HG03280 (cell line): Measurements from ENCODE around the gene OR52B2.
"Not testable (repeated sequence)": the region's sequence is repeated elsewhere in the genome, so short reads cannot be mapped to it uniquely, and the experiment has no call there.

Source experiments
- ATAC-seq: cut with Tn5 transposase; IDR thresholded peaks from one replicate; pipeline ENCODE4 v1.9.1; 2021; ENCODE audit warnings: mild to moderate bottlenecking, moderate library complexity; ENCODE audit not compliant: unreplicated experiment

The OR52B2 gene

DNA sequence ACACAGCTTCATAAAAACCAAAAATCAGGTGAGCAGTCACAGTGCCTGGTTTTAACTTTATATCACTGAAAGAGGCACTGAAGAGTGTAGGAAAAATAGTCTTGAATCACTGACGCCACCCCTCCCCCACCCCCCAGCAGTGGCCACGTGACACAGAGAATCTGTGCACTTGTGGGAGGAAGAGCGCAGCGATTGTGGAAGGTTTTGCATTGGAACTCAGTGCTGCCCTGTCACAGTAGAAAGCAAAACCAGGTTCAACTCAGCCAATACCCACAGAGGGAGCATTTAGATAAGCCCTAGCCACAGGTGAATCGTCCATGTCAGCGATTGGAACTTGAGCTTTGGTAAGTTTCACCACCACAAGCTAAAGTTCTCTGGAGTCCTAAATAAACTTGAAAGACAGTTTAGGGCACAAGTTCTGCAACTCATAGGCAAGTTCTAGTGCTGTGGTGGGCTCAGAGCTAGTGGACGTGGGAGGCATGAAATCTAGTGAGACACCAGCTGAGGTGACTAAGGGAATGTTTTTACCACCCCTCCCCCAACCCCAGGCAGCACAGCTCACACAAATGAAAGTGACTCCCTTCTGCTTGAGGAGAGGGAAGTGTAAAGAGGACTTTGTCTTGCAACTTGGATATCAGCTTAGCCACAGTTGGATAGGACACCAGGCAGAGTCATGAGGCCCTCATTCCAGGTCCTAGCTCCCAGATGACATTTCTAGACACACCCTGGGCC is 13.3 kb downstream of the OR52B2 start:
- ATAC-seq = no peak

- ATAC-seq = no peak
These were observed 18.0 kb downstream of the OR52B2 start for GRCh38 chr11:6152126-6152525.

GRCh38 chr11:6151117-6151516 is 19.0 kb downstream of the OR52B2 start:
- ATAC-seq = no peak

GRCh38 chr11:6143737-6144136 is 26.4 kb downstream of the OR52B2 start:
- not testable (repeated sequence) for ATAC-seq

DNA sequence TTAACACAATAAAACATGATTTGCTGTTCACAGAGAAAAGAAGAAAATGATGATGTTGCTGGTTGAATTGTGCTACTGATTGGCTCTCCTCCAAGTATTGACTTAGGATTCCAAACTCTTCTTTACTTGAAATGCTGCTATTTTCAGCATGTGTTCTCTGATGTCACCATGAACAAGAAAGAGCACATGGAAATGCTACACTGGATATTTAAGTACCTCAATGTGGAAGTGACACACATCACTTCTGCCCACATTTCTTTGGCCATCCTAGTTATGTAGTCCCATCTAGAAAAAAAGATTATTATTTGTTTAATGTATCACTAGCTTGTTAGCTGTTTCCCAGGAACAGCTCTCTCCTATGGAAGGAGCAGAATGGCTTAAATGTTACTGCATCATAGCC is 27.2 kb downstream of the OR52B2 start:
- no peak for ATAC-seq

GRCh38 chr11:6135936-6136335 is 34.2 kb downstream of the OR52B2 start:
- not testable (repeated sequence) for ATAC-seq

DNA sequence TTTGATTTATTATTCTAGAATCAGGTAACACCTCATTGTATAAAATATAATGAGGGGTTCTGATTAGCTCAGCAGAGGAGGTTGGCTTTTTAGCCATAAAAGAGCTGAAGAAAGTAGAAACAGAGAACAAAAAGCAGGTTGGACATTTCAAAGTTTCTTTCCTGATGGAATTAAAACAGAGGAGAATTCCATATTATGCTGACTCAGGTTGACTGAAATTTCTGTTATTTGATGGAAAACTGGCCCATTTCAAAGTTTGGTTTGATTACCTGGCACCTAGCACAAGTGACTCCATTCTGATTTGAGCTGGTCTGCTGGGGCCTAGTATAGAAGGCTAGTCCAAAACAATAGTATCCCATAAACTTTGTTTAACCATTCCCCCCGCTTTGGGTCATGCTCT is 37.7 kb downstream of the OR52B2 start:
- ATAC-seq = no peak

DNA sequence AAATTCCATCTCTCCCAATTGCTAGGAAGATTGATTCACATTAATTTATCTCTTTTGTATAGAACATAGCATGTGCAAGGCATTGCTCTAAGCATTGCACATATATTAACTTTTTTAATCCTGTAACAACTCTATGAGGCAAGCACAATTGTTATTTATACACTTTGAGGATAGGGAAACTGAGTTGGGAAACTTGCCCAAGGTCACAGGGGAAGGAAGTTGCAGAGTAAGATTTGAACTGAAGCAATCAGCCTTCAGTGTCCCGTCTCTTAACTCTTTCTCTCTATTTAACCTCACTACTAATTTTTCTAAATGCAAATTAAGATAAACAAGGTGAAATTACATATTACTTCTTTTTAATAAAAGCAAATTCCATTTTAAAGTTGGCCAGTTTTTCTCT is 40.5 kb downstream of the OR52B2 start:
- ATAC-seq = no peak

GRCh38 chr11:6129011-6129410 is 41.1 kb downstream of the OR52B2 start:
- no peak for ATAC-seq

DNA sequence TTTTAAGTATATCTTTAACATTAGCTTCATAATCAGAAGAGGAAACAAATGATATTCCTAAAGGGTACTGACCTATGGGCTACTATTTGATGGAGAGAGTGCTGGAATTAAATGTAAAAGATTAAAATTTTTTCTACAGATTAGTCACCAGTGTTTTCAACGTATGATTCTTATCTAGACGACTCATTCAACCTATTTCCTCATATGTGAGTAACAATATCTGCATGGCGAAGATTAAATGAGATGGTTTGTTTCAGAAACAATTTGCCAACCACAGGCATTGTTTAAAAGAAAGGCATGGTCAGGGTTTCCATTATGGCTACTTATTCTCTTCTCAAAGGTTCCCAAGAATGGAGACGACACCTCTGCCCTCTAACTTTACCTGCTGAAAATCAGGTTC is 42.2 kb downstream of the OR52B2 start:
- no peak for ATAC-seq

DNA sequence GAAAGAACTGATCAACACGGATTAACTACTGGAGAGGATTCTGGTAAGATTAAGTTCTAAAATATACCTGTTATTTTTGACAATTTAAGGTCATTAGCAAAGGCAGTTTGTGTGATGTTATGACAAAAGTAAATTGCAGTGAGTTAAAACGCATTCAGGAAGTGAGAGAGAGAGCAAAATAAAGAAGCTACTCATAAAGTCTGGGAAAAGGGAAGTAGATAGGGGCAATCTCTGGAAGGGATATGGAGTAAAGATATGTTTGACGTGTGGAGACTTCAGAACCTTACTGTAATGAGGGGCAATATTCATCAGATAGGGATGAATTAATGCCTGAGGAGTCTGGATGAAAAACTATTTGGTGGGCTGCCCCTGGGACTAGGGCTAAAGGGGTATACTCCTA is 45.9 kb downstream of the OR52B2 start:
- ATAC-seq = no peak
